Measurements from ENCODE around the gene CIRBP. TPM values are rescaled to one million over a fixed set of nuclear protein-coding genes. Genes with fewer than 3 reads are reported as not detected.

CIRBP gene
- total and polyA plus RNA-seq, 2 of the 13 experiments (the other 11 are each of a cell fraction or from before 2014, with no cell fraction given), result 133 to 140 TPM

DNA sequence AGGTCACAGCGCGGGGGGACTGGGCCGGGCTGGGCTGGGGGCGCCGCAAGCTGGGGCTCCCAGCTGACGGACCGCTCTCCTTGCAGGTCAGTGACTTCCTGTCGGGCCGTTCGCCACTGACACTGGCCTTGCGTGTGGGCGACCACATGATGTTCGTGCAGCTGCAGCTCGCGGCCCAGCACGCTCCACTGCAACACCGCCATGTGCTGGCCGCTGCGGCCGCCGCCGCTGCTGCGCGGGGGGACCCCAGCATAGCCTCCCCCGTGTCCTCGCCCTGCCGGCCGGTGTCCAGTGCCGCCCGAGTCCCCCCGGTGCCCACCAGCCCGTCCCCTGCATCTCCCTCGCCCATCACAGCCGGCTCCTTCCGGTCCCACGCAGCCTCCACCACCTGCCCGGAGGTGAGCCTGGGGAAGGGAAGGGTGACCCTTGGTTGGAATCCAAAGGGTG, 15.0 kb upstream of the CIRBP start (continued):
- TF ChIP-seq ZNF781 (CRISPR knock-in tag; IDR thresholded peaks at IDR 0.05; ENCODE audit: borderline replicate concordance, not compliant biosample characterization) (no peak), ZNF558 (CRISPR knock-in tag; IDR thresholded peaks at IDR 0.05; ENCODE audit: borderline replicate concordance) (no peak), GATAD2A (CRISPR knock-in tag; IDR thresholded peaks at IDR 0.05) (no peak), MTA3 (CRISPR knock-in tag; IDR thresholded peaks at IDR 0.05) (no peak), DNMT3B (CRISPR knock-in tag; conservative IDR thresholded peaks at IDR 0.05) (no peak), ZNF766 (CRISPR knock-in tag; IDR thresholded peaks at IDR 0.05; ENCODE audit: borderline replicate concordance) (no peak), ZNF33A (CRISPR knock-in tag; IDR thresholded peaks at IDR 0.05; ENCODE audit: borderline replicate concordance) (no peak), U2AF1 (optimal IDR thresholded peaks at IDR 0.05; ENCODE audit: low read depth, low read length) (no peak), JDP2 (CRISPR knock-in tag; IDR thresholded peaks at IDR 0.05; ENCODE audit: borderline replicate concordance) (no peak), ZBTB21 (CRISPR knock-in tag; IDR thresholded peaks at IDR 0.05) (no peak), ZNF768 (CRISPR knock-in tag; IDR thresholded peaks at IDR 0.05) (peak; percentile 54; the same call in 1 of the 2 replicates), XBP1 (CRISPR knock-in tag; IDR thresholded peaks at IDR 0.05) (no peak), ELF4 (CRISPR knock-in tag; IDR thresholded peaks at IDR 0.05; ENCODE audit: borderline replicate concordance) (no peak), KDM1A (CRISPR knock-in tag; IDR thresholded peaks at IDR 0.05) (no peak), MEIS1 (CRISPR knock-in tag; IDR thresholded peaks at IDR 0.05; ENCODE audit: borderline replicate concordance) (no peak), ZNF225 (CRISPR knock-in tag; IDR thresholded peaks at IDR 0.05) (no peak), BRD4 (CRISPR knock-in tag; IDR thresholded peaks at IDR 0.05) (no peak), CBX2 (IDR thresholded peaks at IDR 0.05; ENCODE audit: low read depth, low read length) (no peak), CBX2 (CRISPR knock-in tag; IDR thresholded peaks at IDR 0.05; ENCODE audit: low read depth) (no peak), SMC3 (IDR thresholded peaks at IDR 0.05; ENCODE audit: low read length) (no peak), SP4 (CRISPR knock-in tag; IDR thresholded peaks at IDR 0.05) (no peak), HDAC6 (IDR thresholded peaks at IDR 0.05; ENCODE audit: low read depth, low read length) (no peak), ZNF10 (CRISPR knock-in tag; IDR thresholded peaks at IDR 0.05; ENCODE audit: borderline replicate concordance, low read depth) (no peak)
- TF ChIP-seq, protein P1, sequence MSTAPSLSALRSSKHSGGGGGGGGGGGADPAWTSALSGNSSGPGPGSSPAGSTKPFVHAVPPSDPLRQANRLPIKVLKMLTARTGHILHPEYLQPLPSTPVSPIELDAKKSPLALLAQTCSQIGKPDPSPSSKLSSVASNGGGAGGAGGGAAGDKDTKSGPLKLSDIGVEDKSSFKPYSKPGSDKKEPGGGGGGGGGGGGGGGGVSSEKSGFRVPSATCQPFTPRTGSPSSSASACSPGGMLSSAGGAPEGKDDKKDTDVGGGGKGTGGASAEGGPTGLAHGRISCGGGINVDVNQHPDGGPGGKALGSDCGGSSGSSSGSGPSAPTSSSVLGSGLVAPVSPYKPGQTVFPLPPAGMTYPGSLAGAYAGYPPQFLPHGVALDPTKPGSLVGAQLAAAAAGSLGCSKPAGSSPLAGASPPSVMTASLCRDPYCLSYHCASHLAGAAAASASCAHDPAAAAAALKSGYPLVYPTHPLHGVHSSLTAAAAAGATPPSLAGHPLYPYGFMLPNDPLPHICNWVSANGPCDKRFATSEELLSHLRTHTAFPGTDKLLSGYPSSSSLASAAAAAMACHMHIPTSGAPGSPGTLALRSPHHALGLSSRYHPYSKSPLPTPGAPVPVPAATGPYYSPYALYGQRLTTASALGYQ (CRISPR knock-in tag; IDR thresholded peaks at IDR 0.05), result no peak
- TF ChIP-seq, protein P2, sequence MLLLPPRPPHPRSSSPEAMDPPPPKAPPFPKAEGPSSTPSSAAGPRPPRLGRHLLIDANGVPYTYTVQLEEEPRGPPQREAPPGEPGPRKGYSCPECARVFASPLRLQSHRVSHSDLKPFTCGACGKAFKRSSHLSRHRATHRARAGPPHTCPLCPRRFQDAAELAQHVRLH (CRISPR knock-in tag; IDR thresholded peaks at IDR 0.05; ENCODE audit: borderline replicate concordance, low read depth), result no peak
- TF ChIP-seq, protein P3, sequence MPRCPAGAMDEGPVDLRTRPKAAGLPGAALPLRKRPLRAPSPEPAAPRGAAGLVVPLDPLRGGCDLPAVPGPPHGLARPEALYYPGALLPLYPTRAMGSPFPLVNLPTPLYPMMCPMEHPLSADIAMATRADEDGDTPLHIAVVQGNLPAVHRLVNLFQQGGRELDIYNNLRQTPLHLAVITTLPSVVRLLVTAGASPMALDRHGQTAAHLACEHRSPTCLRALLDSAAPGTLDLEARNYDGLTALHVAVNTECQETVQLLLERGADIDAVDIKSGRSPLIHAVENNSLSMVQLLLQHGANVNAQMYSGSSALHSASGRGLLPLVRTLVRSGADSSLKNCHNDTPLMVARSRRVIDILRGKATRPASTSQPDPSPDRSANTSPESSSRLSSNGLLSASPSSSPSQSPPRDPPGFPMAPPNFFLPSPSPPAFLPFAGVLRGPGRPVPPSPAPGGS (CRISPR knock-in tag; IDR thresholded peaks at IDR 0.05), result no peak
- TF ChIP-seq, protein P4, sequence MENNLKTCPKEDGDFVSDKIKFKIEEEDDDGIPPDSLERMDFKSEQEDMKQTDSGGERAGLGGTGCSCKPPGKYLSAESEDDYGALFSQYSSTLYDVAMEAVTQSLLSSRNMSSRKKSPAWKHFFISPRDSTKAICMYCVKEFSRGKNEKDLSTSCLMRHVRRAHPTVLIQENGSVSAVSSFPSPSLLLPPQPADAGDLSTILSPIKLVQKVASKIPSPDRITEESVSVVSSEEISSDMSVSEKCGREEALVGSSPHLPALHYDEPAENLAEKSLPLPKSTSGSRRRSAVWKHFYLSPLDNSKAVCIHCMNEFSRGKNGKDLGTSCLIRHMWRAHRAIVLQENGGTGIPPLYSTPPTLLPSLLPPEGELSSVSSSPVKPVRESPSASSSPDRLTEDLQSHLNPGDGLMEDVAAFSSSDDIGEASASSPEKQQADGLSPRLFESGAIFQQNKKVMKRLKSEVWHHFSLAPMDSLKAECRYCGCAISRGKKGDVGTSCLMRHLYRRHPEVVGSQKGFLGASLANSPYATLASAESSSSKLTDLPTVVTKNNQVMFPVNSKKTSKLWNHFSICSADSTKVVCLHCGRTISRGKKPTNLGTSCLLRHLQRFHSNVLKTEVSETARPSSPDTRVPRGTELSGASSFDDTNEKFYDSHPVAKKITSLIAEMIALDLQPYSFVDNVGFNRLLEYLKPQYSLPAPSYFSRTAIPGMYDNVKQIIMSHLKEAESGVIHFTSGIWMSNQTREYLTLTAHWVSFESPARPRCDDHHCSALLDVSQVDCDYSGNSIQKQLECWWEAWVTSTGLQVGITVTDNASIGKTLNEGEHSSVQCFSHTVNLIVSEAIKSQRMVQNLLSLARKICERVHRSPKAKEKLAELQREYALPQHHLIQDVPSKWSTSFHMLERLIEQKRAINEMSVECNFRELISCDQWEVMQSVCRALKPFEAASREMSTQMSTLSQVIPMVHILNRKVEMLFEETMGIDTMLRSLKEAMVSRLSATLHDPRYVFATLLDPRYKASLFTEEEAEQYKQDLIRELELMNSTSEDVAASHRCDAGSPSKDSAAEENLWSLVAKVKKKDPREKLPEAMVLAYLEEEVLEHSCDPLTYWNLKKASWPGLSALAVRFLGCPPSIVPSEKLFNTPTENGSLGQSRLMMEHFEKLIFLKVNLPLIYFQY (CRISPR knock-in tag; IDR thresholded peaks at IDR 0.05; ENCODE audit: borderline replicate concordance), result no peak

Data from HepG2 (cell line).